IMR-90 (cell line): ENCODE data around the gene SAMD5. TPM values are rescaled to one million over a fixed set of nuclear protein-coding genes. Genes with fewer than 3 reads are reported as not detected.
"Not testable (repeated sequence)": the region's sequence is repeated elsewhere in the genome, so short reads cannot be mapped to it uniquely, and the experiment has no call there.

Experiments
- ATAC-seq: fragments of 200-7000 bp; cut with Tn5 transposase; 2 replicates; pipeline ENCODE4 v1.9.1; 2020; ENCODE audit warnings: low read depth, mild to moderate bottlenecking, moderate library complexity
- BruUV-seq: library from RNA; stranded (reverse); fragments of 400-500 nt; replicated peaks from 2 replicates; lab custom pipeline; 2021; lab: Mats Ljungman, UMichigan
- CTCF ChIA-PET: fragments of 300-600 bp; formaldehyde crosslinking; extraction: SDS; loops from one replicate; lab custom pipeline; 2021; ENCODE audit warnings: antibody characterized with exemption; lab: Yijun Ruan, JAX
- POLR2A ChIA-PET: fragments of 300-600 bp; sonication (Branson Sonifier 250); formaldehyde crosslinking; loops from one replicate; lab custom pipeline; 2022; ENCODE audit warnings: antibody characterized with exemption; ENCODE audit not compliant: unreplicated experiment; lab: Charles Lee
- DNase-seq: peaks from one replicate; pipeline ENCODE4 v3.0.0; 2013
- H2AFZ ChIP-seq: replicated peaks from 2 replicates; pipeline ENCODE3; 2013; ENCODE audit warnings: low read length, mild to moderate bottlenecking; ENCODE audit not compliant: poor library complexity
- H2AK5ac ChIP-seq: 2 replicates; pipeline ENCODE4 v1.6.1; 2013; ENCODE audit warnings: low read depth, low read length, inconsistent platforms
- H2AK9ac ChIP-seq: replicated peaks from 2 replicates; pipeline ENCODE3; 2013; ENCODE audit warnings: mild to moderate bottlenecking, low read depth, low read length, moderate library complexity; ENCODE audit not compliant: poor library complexity
- H2BK120ac ChIP-seq: 2 replicates; pipeline ENCODE4 v1.6.1; 2013; ENCODE audit warnings: low read depth, low read length, inconsistent platforms
- H2BK15ac ChIP-seq: 3 replicates; pipeline ENCODE4 v1.6.1; 2013; ENCODE audit warnings: low read depth, low read length, inconsistent platforms
- H2BK20ac ChIP-seq: 2 replicates; pipeline ENCODE4 v1.6.1; 2013; ENCODE audit warnings: low read depth, mild to moderate bottlenecking, inconsistent platforms, low read length, moderate library complexity
- H2BK5ac ChIP-seq: 2 replicates; pipeline ENCODE4 v1.6.1; 2013; ENCODE audit warnings: mild to moderate bottlenecking, low read depth, low read length, inconsistent platforms; ENCODE audit not compliant: poor library complexity, severe bottlenecking
- H3K14ac ChIP-seq: replicated peaks from 2 replicates; pipeline ENCODE4 v1.6.1; 2013; ENCODE audit warnings: low read depth, low read length, inconsistent platforms
- H3K18ac ChIP-seq: 2 replicates; pipeline ENCODE4 v1.6.1; 2013; ENCODE audit warnings: low read depth, low read length, control low read depth
- H3K23ac ChIP-seq: 2 replicates; pipeline ENCODE4 v1.6.1; 2013; ENCODE audit warnings: low read depth, low read length, inconsistent platforms
- H3K27ac ChIP-seq: 2 replicates; pipeline ENCODE4 v1.5.1; 2013; ENCODE audit warnings: mild to moderate bottlenecking, control low read depth, low read length; ENCODE audit not compliant: insufficient read depth
- H3K27me3 ChIP-seq: 2 replicates; pipeline ENCODE4 v1.6.1; 2013; ENCODE audit warnings: low read length; ENCODE audit not compliant: control insufficient read depth, insufficient read depth
- H3K36me3 ChIP-seq: 2 replicates; pipeline ENCODE4 v1.6.1; 2013; ENCODE audit warnings: low read length, mixed read lengths; ENCODE audit not compliant: control insufficient read depth, insufficient read depth
- H3K4ac ChIP-seq: 2 replicates; pipeline ENCODE4 v1.6.1; 2013; ENCODE audit warnings: low read depth, low read length, inconsistent platforms
- H3K4me1 ChIP-seq: 2 replicates; pipeline ENCODE4 v1.6.1; 2013; ENCODE audit warnings: low read length, mixed read lengths; ENCODE audit not compliant: control insufficient read depth, insufficient read depth
- H3K4me2 ChIP-seq: 2 replicates; pipeline ENCODE4 v1.6.1; 2013; ENCODE audit warnings: low read depth, mild to moderate bottlenecking, control low read depth, low read length, moderate library complexity
- H3K4me3 ChIP-seq: 2 replicates; pipeline ENCODE4 v1.5.1; 2013; ENCODE audit warnings: low read depth, mild to moderate bottlenecking, control low read depth, low read length, moderate library complexity; ENCODE audit not compliant: insufficient read depth
- H3K56ac ChIP-seq: 2 replicates; pipeline ENCODE4 v1.6.1; 2013; ENCODE audit warnings: low read length, inconsistent platforms; ENCODE audit not compliant: insufficient read depth; ENCODE audit errors: extremely low read depth
- H3K79me1 ChIP-seq, 2 experiments: 2 replicates each; pipeline ENCODE4 v1.6.1; 2013; ENCODE audit warnings: low read length in 2 of 2, inconsistent platforms in 1 of 2, low read depth in 1 of 2
- H3K9ac ChIP-seq: 2 replicates; pipeline ENCODE4 v1.6.1; 2013; ENCODE audit warnings: low read depth, low read length, control low read depth
- H3K9me1 ChIP-seq: 2 replicates; pipeline ENCODE4 v1.6.1; 2013; ENCODE audit warnings: low read length, inconsistent platforms; ENCODE audit not compliant: insufficient read depth
- H3K9me3 ChIP-seq: 2 replicates; pipeline ENCODE4 v1.6.1; 2013; ENCODE audit warnings: low read length; ENCODE audit not compliant: control insufficient read depth, insufficient read depth
- H4K20me1 ChIP-seq: 2 replicates; pipeline ENCODE4 v1.6.1; 2013; ENCODE audit warnings: low read length, inconsistent platforms; ENCODE audit not compliant: insufficient read depth
- H4K5ac ChIP-seq: 2 replicates; pipeline ENCODE4 v1.6.1; 2013; ENCODE audit warnings: mild to moderate bottlenecking, low read depth, low read length, control low read depth
- H4K8ac ChIP-seq, 2 experiments: 2 replicates each; pipeline ENCODE4 v1.6.1; 2013; ENCODE audit warnings: low read depth in 2 of 2, low read length in 2 of 2, control low read depth in 1 of 2, inconsistent platforms in 1 of 2
- H4K91ac ChIP-seq: 2 replicates; pipeline ENCODE4 v1.6.1; 2013; ENCODE audit warnings: low read depth, low read length, inconsistent platforms; ENCODE audit not compliant: insufficient read depth
- CTCF ChIP-seq: conservative IDR thresholded peaks from 2 replicates; pipeline ENCODE4 v1.5.1; 2012; ENCODE audit warnings: mild to moderate bottlenecking, low read depth, low read length, improper control_type of control experiment
- WGBS, 2 experiments: methylation state at CpG; one replicate each; pipeline versions ENCODE4 v1.1.5 to v1.1.7; 2013; ENCODE audit warnings: missing lambda C conversion rate in 2 of 2; ENCODE audit not compliant: insufficient read length in 1 of 2; ENCODE audit errors: extremely low coverage in 2 of 2; 5-methylcytosine and 5-hydroxymethylcytosine counted together
- dilution Hi-C: fragments of 300-500 bp; cut with HindIII; formaldehyde crosslinking; loops from one replicate; pipeline ENCODE4 v1.14.3; 2018; ENCODE audit warnings: low sequenced_read_pairs; ENCODE audit not compliant: unreplicated experiment
- in situ Hi-C: fragments of 300-500 bp; cut with MboI; formaldehyde crosslinking; loops from 3 replicates; pipeline ENCODE4 v1.14.3; 2019; ENCODE audit warnings: low sequenced_read_pairs, inconsistent platforms, mixed read lengths
- intact Hi-C: fragments of 100-400 bp; cut with micrococcal nuclease; formaldehyde crosslinking; loops from 2 replicates; pipeline ENCODE4 v1.10.0; 2022
- polyA plus RNA-seq, 3 experiments: library from polyadenylated mRNA; depleted of rRNA; stranded (reverse); fragments of >200 nt; gene quantifications; 2 replicates each; pipeline ENCODE4 v1.2.3, GENCODE V29; 2012; ENCODE audit warnings: low replicate concordance in 1 of 3
- total RNA-seq: library from RNA; depleted of rRNA; stranded (reverse); fragments of >200 nt; gene quantifications from 2 replicates; pipeline ENCODE4 v1.2.3, GENCODE V29; 2012

The SAMD5 gene
- total and polyA plus RNA-seq, 2 of the 4 experiments (the other 2 are of a cell fraction): 1.0 to 1.6 TPM

GRCh38 chr6:147540075-147540474 is 31.6 kb downstream of the SAMD5 start:
- Histone ChIP-seq H2BK120ac (no peak overlapping the region), H4K8ac (no peak overlapping the region), H3K14ac (no peak overlapping the region), H3K4me2 (no peak overlapping the region), H3K27me3 (no peaks in the 10 kb centered on the region), H2AK9ac (no peak overlapping the region), H3K79me1 (no peaks in the 10 kb centered on the region), H3K56ac (no peak overlapping the region), H2BK15ac (no peak overlapping the region), H2AK5ac (no peak overlapping the region), H3K36me3 (no peaks in the 10 kb centered on the region), H2BK5ac (no peak overlapping the region), H2BK20ac (no peak overlapping the region), H3K9me1 (no peaks in the 10 kb centered on the region; the same call in 1 of the 2 replicates), H3K18ac (no peak overlapping the region), H3K23ac (no peak overlapping the region), H4K5ac (no peak overlapping the region), H3K9me3 (peaks cover 6% of the 10 kb centered on the region; the same call in 1 of the 2 replicates), H3K4me3 (no peak overlapping the region), H4K91ac (no peak overlapping the region), H3K27ac (no peak overlapping the region), H3K4me1 (no peaks in the 10 kb centered on the region; the same call in 1 of the 2 replicates), H3K4ac (no peak overlapping the region), H3K9ac (no peak overlapping the region), H2AFZ (no peak overlapping the region), H4K20me1 (no peaks in the 10 kb centered on the region)
- dilution Hi-C loops: no loop called here
- ChIA-PET CTCF (no interaction called here), POLR2A (no interaction called here)
- DNase-seq: no peak
- in situ Hi-C loops: no loop called here
- no peak for ATAC-seq
- intact Hi-C loops: no loop called here
- no TSS peak for BruUV-seq
- TF ChIP-seq CTCF: no peak
- no CpG with 5 or more reads among the region's 5 CpGs for WGBS, 2 experiments

- H3K9me1 ChIP-seq, dilution Hi-C loops, H3K4me2 ChIP-seq, H2BK120ac ChIP-seq, H2BK5ac ChIP-seq, H3K18ac ChIP-seq, H3K14ac ChIP-seq, H2BK15ac ChIP-seq, H2AK5ac ChIP-seq, H4K91ac ChIP-seq, H3K23ac ChIP-seq, H4K8ac ChIP-seq, H3K36me3 ChIP-seq, H2AK9ac ChIP-seq, H3K4me3 ChIP-seq, intact Hi-C loops, BruUV-seq, H3K79me1 ChIP-seq, H4K5ac ChIP-seq, DNase-seq, H3K4ac ChIP-seq, POLR2A ChIA-PET, H3K27ac ChIP-seq, H3K27me3 ChIP-seq, in situ Hi-C loops, CTCF ChIA-PET, H4K20me1 ChIP-seq, H3K56ac ChIP-seq, H3K9ac ChIP-seq, ATAC-seq, H3K4me1 ChIP-seq, H2BK20ac ChIP-seq, H3K9me3 ChIP-seq, H2AFZ ChIP-seq: not testable (repeated sequence)
- WGBS, 2 experiments: no CpG with 5 or more reads among the region's 4 CpGs
Observed at GRCh38 chr6:147542436-147542835, 33.9 kb downstream of the SAMD5 start.
